ENCODE measurements around the gene HIRA.

- no peak for TF ChIP-seq CTCF (IDR thresholded peaks at IDR 0.05)
- no peak for TF ChIP-seq SIN3A (IDR thresholded peaks at IDR 0.05; ENCODE audit: borderline replicate concordance, insufficient read depth, low read depth, low read length)
- TF ChIP-seq POLR2AphosphoS5 (IDR thresholded peaks at IDR 0.05; ENCODE audit: low read depth, low read length): no peak
- TF ChIP-seq, protein P1, sequence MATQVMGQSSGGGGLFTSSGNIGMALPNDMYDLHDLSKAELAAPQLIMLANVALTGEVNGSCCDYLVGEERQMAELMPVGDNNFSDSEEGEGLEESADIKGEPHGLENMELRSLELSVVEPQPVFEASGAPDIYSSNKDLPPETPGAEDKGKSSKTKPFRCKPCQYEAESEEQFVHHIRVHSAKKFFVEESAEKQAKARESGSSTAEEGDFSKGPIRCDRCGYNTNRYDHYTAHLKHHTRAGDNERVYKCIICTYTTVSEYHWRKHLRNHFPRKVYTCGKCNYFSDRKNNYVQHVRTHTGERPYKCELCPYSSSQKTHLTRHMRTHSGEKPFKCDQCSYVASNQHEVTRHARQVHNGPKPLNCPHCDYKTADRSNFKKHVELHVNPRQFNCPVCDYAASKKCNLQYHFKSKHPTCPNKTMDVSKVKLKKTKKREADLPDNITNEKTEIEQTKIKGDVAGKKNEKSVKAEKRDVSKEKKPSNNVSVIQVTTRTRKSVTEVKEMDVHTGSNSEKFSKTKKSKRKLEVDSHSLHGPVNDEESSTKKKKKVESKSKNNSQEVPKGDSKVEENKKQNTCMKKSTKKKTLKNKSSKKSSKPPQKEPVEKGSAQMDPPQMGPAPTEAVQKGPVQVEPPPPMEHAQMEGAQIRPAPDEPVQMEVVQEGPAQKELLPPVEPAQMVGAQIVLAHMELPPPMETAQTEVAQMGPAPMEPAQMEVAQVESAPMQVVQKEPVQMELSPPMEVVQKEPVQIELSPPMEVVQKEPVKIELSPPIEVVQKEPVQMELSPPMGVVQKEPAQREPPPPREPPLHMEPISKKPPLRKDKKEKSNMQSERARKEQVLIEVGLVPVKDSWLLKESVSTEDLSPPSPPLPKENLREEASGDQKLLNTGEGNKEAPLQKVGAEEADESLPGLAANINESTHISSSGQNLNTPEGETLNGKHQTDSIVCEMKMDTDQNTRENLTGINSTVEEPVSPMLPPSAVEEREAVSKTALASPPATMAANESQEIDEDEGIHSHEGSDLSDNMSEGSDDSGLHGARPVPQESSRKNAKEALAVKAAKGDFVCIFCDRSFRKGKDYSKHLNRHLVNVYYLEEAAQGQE (IDR thresholded peaks at IDR 0.05; ENCODE audit: insufficient read depth in 1 of 2, low read depth in 2 of 2, low read length in 1 of 2): no peak
Measured at GRCh38 chr22:19358703-19359553, 72.6 kb downstream of the HIRA start.
